ENCODE data around the gene CPA3.

DNA sequence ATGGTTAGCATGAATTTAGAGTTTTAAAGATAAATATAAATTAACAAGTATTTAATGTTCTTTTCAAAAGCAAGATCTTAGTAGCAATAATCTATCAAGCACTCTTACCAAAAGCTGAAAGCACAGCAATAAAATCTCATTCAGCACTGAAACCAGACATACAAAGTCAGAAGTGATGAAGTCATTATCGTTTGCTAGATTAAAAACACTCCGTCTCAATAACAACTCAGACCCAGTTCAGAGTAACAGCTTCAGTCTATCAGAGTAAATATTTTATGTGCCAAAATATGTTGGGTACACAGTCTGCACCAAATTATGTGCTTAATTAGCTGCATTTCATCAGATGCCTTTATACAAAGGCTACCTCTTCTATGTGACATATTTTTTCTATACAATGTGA lies 41.6 kb downstream of the CPA3 start:
- TF ChIP-seq, protein P1, sequence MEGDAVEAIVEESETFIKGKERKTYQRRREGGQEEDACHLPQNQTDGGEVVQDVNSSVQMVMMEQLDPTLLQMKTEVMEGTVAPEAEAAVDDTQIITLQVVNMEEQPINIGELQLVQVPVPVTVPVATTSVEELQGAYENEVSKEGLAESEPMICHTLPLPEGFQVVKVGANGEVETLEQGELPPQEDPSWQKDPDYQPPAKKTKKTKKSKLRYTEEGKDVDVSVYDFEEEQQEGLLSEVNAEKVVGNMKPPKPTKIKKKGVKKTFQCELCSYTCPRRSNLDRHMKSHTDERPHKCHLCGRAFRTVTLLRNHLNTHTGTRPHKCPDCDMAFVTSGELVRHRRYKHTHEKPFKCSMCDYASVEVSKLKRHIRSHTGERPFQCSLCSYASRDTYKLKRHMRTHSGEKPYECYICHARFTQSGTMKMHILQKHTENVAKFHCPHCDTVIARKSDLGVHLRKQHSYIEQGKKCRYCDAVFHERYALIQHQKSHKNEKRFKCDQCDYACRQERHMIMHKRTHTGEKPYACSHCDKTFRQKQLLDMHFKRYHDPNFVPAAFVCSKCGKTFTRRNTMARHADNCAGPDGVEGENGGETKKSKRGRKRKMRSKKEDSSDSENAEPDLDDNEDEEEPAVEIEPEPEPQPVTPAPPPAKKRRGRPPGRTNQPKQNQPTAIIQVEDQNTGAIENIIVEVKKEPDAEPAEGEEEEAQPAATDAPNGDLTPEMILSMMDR (conservative IDR thresholded peaks at IDR 0.05; ENCODE audit: low read depth, low read length) = no peak
- no peak for TF ChIP-seq EZH2 (IDR thresholded peaks at IDR 0.05; ENCODE audit: borderline replicate concordance, low read depth, low read length, poor library complexity, severe bottlenecking)
